Gastrocnemius medialis (tissue), 4 donors: ENCODE data around the gene PSMD13. TPM values are rescaled to one million over a fixed set of nuclear protein-coding genes. Genes with fewer than 3 reads are reported as not detected.

Source experiments
- ATAC-seq, 2 donors: fragments of 150-250 bp; one replicate each; pipeline ENCODE4 v1.9.1; 2016
- DNase-seq, 2 donors: peaks; one replicate each; pipeline ENCODE4 v3.0.0-alpha.2; 2019
- H3K27ac ChIP-seq, 4 donors: fragments of 200-600 bp; sonication (generic); 1 replicate in 1 of 4; 2 replicates in 3 of 4; pipeline ENCODE4 v1.5.1; 2016 to 2018; ENCODE audit warnings: mild to moderate bottlenecking in 2 of 4, moderate library complexity in 1 of 4
- H3K27me3 ChIP-seq, 3 donors: fragments of 200-600 bp; sonication (generic) in 2 of 3; 1 replicate in 1 of 3; 2 replicates in 2 of 3; pipeline versions ENCODE4 v1.5.1 to v1.6.0; 2016 to 2019; ENCODE audit warnings: mild to moderate bottlenecking in 1 of 3, moderate library complexity in 1 of 3
- H3K36me3 ChIP-seq, 2 donors: fragments of 200-600 bp; sonication (generic) in 1 of 2; one replicate each; pipeline ENCODE4 v1.5.1; 2017 to 2018
- H3K4me1 ChIP-seq, 2 donors: fragments of 200-600 bp; sonication (generic) in 1 of 2; one replicate each; pipeline ENCODE4 v1.5.1; 2016 to 2017; ENCODE audit warnings: mild to moderate bottlenecking in 2 of 2
- H3K4me3 ChIP-seq, 4 donors: fragments of 200-600 bp; sonication (generic) in 3 of 4; 1 replicate in 1 of 4; 2 replicates in 3 of 4; pipeline ENCODE4 v1.5.1; 2016 to 2019; ENCODE audit warnings: mild to moderate bottlenecking in 2 of 4
- H3K9me3 ChIP-seq, 3 donors: fragments of 200-600 bp; sonication (generic) in 2 of 3; 1 replicate in 1 of 3; 2 replicates in 2 of 3; pipeline ENCODE4 v1.5.1; 2016 to 2019
- CTCF ChIP-seq, 5 experiments: fragments of 450-650 bp in 3 of 5; fragments of 200-600 bp in 2 of 5; sonication (generic) in 2 of 5; IDR thresholded peaks in 4 of 5; conservative IDR thresholded peaks in 1 of 5; 1 replicate in 4 of 5; 2 replicates in 1 of 5; pipeline ENCODE4 v1.5.1; 2016 to 2019; ENCODE audit warnings: antibody characterized with exemption in 5 of 5, mild to moderate bottlenecking in 3 of 5, moderate library complexity in 3 of 5
- POLR2A ChIP-seq, 2 donors: fragments of 450-650 bp; IDR thresholded peaks; one replicate each; pipeline ENCODE4 v1.6.1; 2017; ENCODE audit warnings: antibody characterized with exemption in 2 of 2, mild to moderate bottlenecking in 2 of 2, moderate library complexity in 2 of 2
- in situ Hi-C, 4 donors: fragments of 200-750 bp; cut with MboI; loops; one replicate each; pipeline versions ENCODE4 v1.15.0 to v1.8.0; 2017; ENCODE audit warnings: low sequenced_read_pairs in 4 of 4
- intact Hi-C: fragments of 100-400 bp; cut with DNase I; formaldehyde crosslinking; loops from one replicate; pipeline ENCODE4 v1.15.1; 2023; ENCODE audit warnings: low total_unique reads
- total RNA-seq, 4 donors: library from RNA; depleted of rRNA; stranded (reverse); fragments of >200 nt; gene quantifications; one replicate each; pipeline versions ENCODE4 v1.1.0 to v1.2.3, GENCODE V29; 2016

The PSMD13 gene
- total RNA-seq, 4 donors from 2014 or later, result 128 to 189 (median 163) TPM

GRCh38 chr11:279966-280705 lies 43.4 kb downstream of the PSMD13 start:
- Histone ChIP-seq H3K36me3 (no peaks in the 10 kb centered on the region), H3K27me3 (peaks cover 52 to 75% (median 68%) of the 10 kb centered on the region in 3 donors), H3K27ac (no peak overlapping the region), H3K4me1 (peaks cover 0 to 8% of the 10 kb centered on the region in 2 donors), H3K4me3 (peak overlapping the region in 2 of 4 donors; percentile 11), H3K9me3 (no peaks in the 10 kb centered on the region)
- TF ChIP-seq POLR2A (IDR thresholded peaks at IDR 0.05), result no peak
- no peak for TF ChIP-seq CTCF (IDR thresholded peaks at IDR 0.05 in 4 of 5, conservative IDR thresholded peaks at IDR 0.05 in 1 of 5)
- in situ Hi-C loops (no loop called here), intact Hi-C loops (no loop called here)
- ATAC-seq (no peak), DNase-seq (no peak)

- Histone ChIP-seq H3K27ac (no peak overlapping the region), H3K4me3 (peak overlapping the region in 1 of 4 donors; percentile 11), H3K9me3 (no peaks in the 10 kb centered on the region), H3K36me3 (no peaks in the 10 kb centered on the region), H3K4me1 (peaks cover 0 to 8% of the 10 kb centered on the region in 2 donors), H3K27me3 (peaks cover 55 to 75% (median 68%) of the 10 kb centered on the region in 3 donors)
- intact Hi-C loops, result no loop called here
- no peak for DNase-seq
- ATAC-seq, result no peak
- in situ Hi-C loops, result no loop called here
- no peak for TF ChIP-seq CTCF (IDR thresholded peaks at IDR 0.05 in 4 of 5, conservative IDR thresholded peaks at IDR 0.05 in 1 of 5)
- no peak for TF ChIP-seq POLR2A (IDR thresholded peaks at IDR 0.05)
These were observed 44.1 kb downstream of the PSMD13 start for GRCh38 chr11:280706-281485.

GRCh38 chr11:281486-282161 lies 44.8 kb downstream of the PSMD13 start:
- Histone ChIP-seq H3K27ac (no peak overlapping the region), H3K9me3 (no peaks in the 10 kb centered on the region), H3K27me3 (peaks cover 62 to 73% (median 68%) of the 10 kb centered on the region in 3 donors), H3K36me3 (no peaks in the 10 kb centered on the region), H3K4me1 (peaks cover 0 to 8% of the 10 kb centered on the region in 2 donors), H3K4me3 (no peak overlapping the region)
- no peak for DNase-seq
- intact Hi-C loops (no loop called here), in situ Hi-C loops (no loop called here)
- TF ChIP-seq CTCF (IDR thresholded peaks at IDR 0.05 in 4 of 5, conservative IDR thresholded peaks at IDR 0.05 in 1 of 5) (no peak), POLR2A (IDR thresholded peaks at IDR 0.05) (no peak)
- ATAC-seq, result no peak

GRCh38 chr11:282171-282570 lies 45.4 kb downstream of the PSMD13 start:
- in situ Hi-C loops, result no loop called here
- H3K4me3 ChIP-seq, result no peak overlapping the region
- no peak for DNase-seq

More at GRCh38 chr11:282171-282570, 45.4 kb downstream of the PSMD13 start:
- Histone ChIP-seq H3K27me3 (peaks cover 62 to 71% (median 68%) of the 10 kb centered on the region in 3 donors), H3K9me3 (no peaks in the 10 kb centered on the region), H3K4me1 (peaks cover 0 to 8% of the 10 kb centered on the region in 2 donors), H3K36me3 (no peaks in the 10 kb centered on the region), H3K27ac (no peak overlapping the region)
- intact Hi-C loops, result no loop called here
- ATAC-seq, result no peak
- no peak for TF ChIP-seq CTCF (IDR thresholded peaks at IDR 0.05 in 4 of 5, conservative IDR thresholded peaks at IDR 0.05 in 1 of 5)
- no peak for TF ChIP-seq POLR2A (IDR thresholded peaks at IDR 0.05)
